CD14-positive monocyte (primary cell): Measurements from ENCODE around the gene RNF151. TPM values are rescaled to one million over a fixed set of nuclear protein-coding genes. Genes with fewer than 3 reads are reported as not detected.

Source experiments
- DNase-seq, 3 donors: peaks; one replicate each; pipeline ENCODE4 v3.0.0-alpha.2; 2011 to 2022
- H2AFZ ChIP-seq: 2 replicates; pipeline ENCODE4 v1.6.0; 2012; ENCODE audit warnings: mild to moderate bottlenecking, low read depth, low read length, inconsistent platforms; ENCODE audit not compliant: insufficient read depth, poor library complexity, severe bottlenecking
- H3K27ac ChIP-seq, 2 donors: 1 replicate in 1 of 2; 2 replicates in 1 of 2; pipeline ENCODE4 v1.5.1; 2012 to 2013; ENCODE audit warnings: low read length in 2 of 2, control low read depth in 1 of 2, inconsistent platforms in 1 of 2, low read depth in 1 of 2, mild to moderate bottlenecking in 1 of 2
- H3K27me3 ChIP-seq, 2 donors: one replicate each; pipeline versions ENCODE4 v1.6.0 to v1.6.1; 2011 to 2013; ENCODE audit warnings: low read length in 2 of 2; ENCODE audit not compliant: control insufficient read depth in 2 of 2, insufficient read depth in 2 of 2
- H3K36me3 ChIP-seq, 2 donors: replicated peaks in 1 of 2; 1 replicate in 1 of 2; 2 replicates in 1 of 2; pipeline versions ENCODE4 v1.5.1 to v1.6.1; 2012 to 2013; ENCODE audit warnings: low read length in 2 of 2, control low read depth in 1 of 2, inconsistent platforms in 1 of 2, mild to moderate bottlenecking in 1 of 2; ENCODE audit not compliant: insufficient read depth in 2 of 2, control insufficient read depth in 1 of 2
- H3K4me1 ChIP-seq, 2 donors: 1 replicate in 1 of 2; 2 replicates in 1 of 2; pipeline versions ENCODE4 v1.5.1 to v1.6.1; 2012 to 2013; ENCODE audit warnings: low read length in 2 of 2, control low read depth in 1 of 2, inconsistent platforms in 1 of 2, mild to moderate bottlenecking in 1 of 2, moderate library complexity in 1 of 2; ENCODE audit not compliant: insufficient read depth in 2 of 2, control insufficient read depth in 1 of 2
- H3K4me2 ChIP-seq: replicated peaks from 2 replicates; pipeline ENCODE3; 2012; ENCODE audit warnings: low read length, moderate library complexity, mild to moderate bottlenecking; ENCODE audit not compliant: poor library complexity, severe bottlenecking; ENCODE audit errors: extremely low read depth
- H3K4me3 ChIP-seq, 3 experiments: fragments of 200-600 bp in 1 of 3; sonication (generic) in 1 of 3; replicated peaks in 1 of 3; 1 replicate in 2 of 3; 2 replicates in 1 of 3; pipeline ENCODE4 v1.5.1; 2011 to 2013; ENCODE audit warnings: low read length in 3 of 3, mild to moderate bottlenecking in 3 of 3, control low read depth in 2 of 3, low read depth in 2 of 3, inconsistent platforms in 1 of 3, moderate library complexity in 1 of 3
- H3K79me2 ChIP-seq: 2 replicates; pipeline ENCODE4 v1.6.0; 2012; ENCODE audit warnings: mild to moderate bottlenecking, control low read depth, inconsistent platforms, low read length, moderate library complexity; ENCODE audit not compliant: insufficient read depth
- H3K9ac ChIP-seq: 2 replicates; pipeline ENCODE4 v1.6.0; 2017; ENCODE audit warnings: low read length, mild to moderate bottlenecking; ENCODE audit not compliant: insufficient read depth, poor library complexity, severe bottlenecking
- H3K9me3 ChIP-seq, 2 donors: replicated peaks in 1 of 2; 1 replicate in 1 of 2; 2 replicates in 1 of 2; pipeline versions ENCODE4 v1.5.1 to v1.6.1; 2012 to 2013; ENCODE audit warnings: low read length in 2 of 2, control low read depth in 1 of 2; ENCODE audit not compliant: control insufficient read depth in 1 of 2, insufficient read depth in 1 of 2
- H4K20me1 ChIP-seq: 2 replicates; pipeline ENCODE4 v1.6.0; 2012; ENCODE audit warnings: mild to moderate bottlenecking, low read length, control low read depth, moderate library complexity; ENCODE audit not compliant: insufficient read depth
- H3K27ac Mint-ChIP-seq, 7 donors: one replicate each; pipeline ENCODE4 v1.8.0; 2020; ENCODE audit warnings: mild to moderate bottlenecking in 7 of 7, mixed read lengths in 7 of 7, moderate library complexity in 6 of 7, inconsistent platforms in 2 of 7
- H3K27me3 Mint-ChIP-seq, 3 donors: one replicate each; pipeline ENCODE4 v1.8.0; 2021 to 2022; ENCODE audit warnings: low read depth in 3 of 3, mild to moderate bottlenecking in 3 of 3, mixed read lengths in 3 of 3, moderate library complexity in 3 of 3, inconsistent platforms in 1 of 3
- H3K36me3 Mint-ChIP-seq, 2 donors: one replicate each; pipeline ENCODE4 v1.8.0; 2020; ENCODE audit warnings: mixed read lengths in 2 of 2, inconsistent platforms in 1 of 2, mild to moderate bottlenecking in 1 of 2
- H3K4me1 Mint-ChIP-seq: one replicate; pipeline ENCODE4 v1.8.0; 2020; ENCODE audit warnings: mild to moderate bottlenecking, mixed read lengths
- H3K4me3 Mint-ChIP-seq, 2 donors: one replicate each; pipeline ENCODE4 v1.8.0; 2020; ENCODE audit warnings: mild to moderate bottlenecking in 2 of 2, mixed read lengths in 2 of 2, moderate library complexity in 1 of 2
- H3K9me3 Mint-ChIP-seq, 7 donors: one replicate each; pipeline ENCODE4 v1.8.0; 2020 to 2022; ENCODE audit warnings: mixed read lengths in 7 of 7, mild to moderate bottlenecking in 6 of 7, moderate library complexity in 6 of 7, inconsistent platforms in 2 of 7
- CTCF ChIP-seq: fragments of 200-600 bp; IDR thresholded peaks from one replicate; pipeline ENCODE4 v1.8.0; 2022; ENCODE audit warnings: antibody characterized with exemption, mild to moderate bottlenecking
- WGBS: methylation state at CpG from one replicate; pipeline ENCODE4 v1.1.5; 2013; ENCODE audit warnings: missing lambda C conversion rate; ENCODE audit not compliant: insufficient coverage; 5-methylcytosine and 5-hydroxymethylcytosine counted together
- intact Hi-C, 2 donors: fragments of 100-400 bp; cut with micrococcal nuclease; formaldehyde crosslinking; loops; one replicate each; pipeline versions ENCODE4 v1.15.0 to v1.15.1; 2023
- polyA plus RNA-seq, 3 donors: library from polyadenylated mRNA; depleted of rRNA in 1 of 3; unstranded in 2 of 3; stranded (reverse) in 1 of 3; fragments of 300-500 nt in 2 of 3; fragments of >200 nt in 1 of 3; fragmentation: Illumina TruSeq in 2 of 3; gene quantifications; 1 replicate in 2 of 3; 2 replicates in 1 of 3; pipeline ENCODE4 v1.2.3, GENCODE V29; 2012 to 2021

Gene RNF151
- polyA plus RNA-seq, 3 donors, result not detected

- Mint-ChIP-seq H3K4me1 (peaks cover 21% of the 10 kb centered on the region), H3K36me3 (peaks cover 40 to 46% of the 10 kb centered on the region in 2 donors), H3K9me3 (peaks cover 0 to 5% (median 0%) of the 10 kb centered on the region in 7 donors), H3K27me3 (peaks cover 3 to 11% (median 5%) of the 10 kb centered on the region in 3 donors), H3K4me3 (no peak overlapping the region), H3K27ac (peak overlapping the region in 1 of 7 donors; percentile 35)
- Histone ChIP-seq H3K79me2 (peaks cover 11% of the 10 kb centered on the region), H3K36me3 (peaks cover 44 to 46% of the 10 kb centered on the region in 2 donors), H3K4me1 (peaks cover 18 to 20% of the 10 kb centered on the region in 2 donors), H4K20me1 (peaks cover under 1% of the 10 kb centered on the region), H3K9ac (no peak overlapping the region), H2AFZ (no peak overlapping the region), H3K27ac (no peak overlapping the region), H3K9me3 (no peaks in the 10 kb centered on the region), H3K4me3 (no peak overlapping the region), H3K27me3 (peaks cover 0 to 4% of the 10 kb centered on the region in 2 donors), H3K4me2 (peak overlapping the region; percentile 95)
- WGBS, result 100% methylated on average over 10 of the region's 16 CpGs
- DNase-seq, result no peak
- no peak for TF ChIP-seq CTCF
- intact Hi-C loops, result no loop called here
Observed at GRCh38 chr16:1973461-1974156, 7.0 kb downstream of the RNF151 start.

GRCh38 chr16:1974157-1975070 is 7.8 kb downstream of the RNF151 start:
- Histone ChIP-seq H3K27ac (no peak overlapping the region), H3K4me1 (peaks cover 18 to 20% of the 10 kb centered on the region in 2 donors), H3K4me3 (no peak overlapping the region), H3K4me2 (no peak overlapping the region), H3K36me3 (peaks cover 45 to 47% of the 10 kb centered on the region in 2 donors), H3K79me2 (peaks cover 11% of the 10 kb centered on the region), H3K27me3 (peaks cover 1 to 9% of the 10 kb centered on the region in 2 donors), H4K20me1 (peaks cover 4% of the 10 kb centered on the region), H3K9ac (no peak overlapping the region), H3K9me3 (no peaks in the 10 kb centered on the region), H2AFZ (no peak overlapping the region)
- intact Hi-C loops, result no loop called here
- Mint-ChIP-seq H3K9me3 (peaks cover 0 to 3% (median 0%) of the 10 kb centered on the region in 7 donors), H3K4me1 (peaks cover 21% of the 10 kb centered on the region), H3K36me3 (peaks cover 41 to 48% of the 10 kb centered on the region in 2 donors), H3K4me3 (no peak overlapping the region), H3K27me3 (peaks cover 6 to 19% (median 9%) of the 10 kb centered on the region in 3 donors), H3K27ac (no peak overlapping the region)
- WGBS, result 98% methylated on average over 23 of the region's 42 CpGs
- no peak for TF ChIP-seq CTCF
- DNase-seq, result no peak
